HG03066 (cell line): ENCODE measurements around the gene CARTPT.

ENCODE experiments used
- ATAC-seq: cut with Tn5 transposase; IDR thresholded peaks from one replicate; pipeline ENCODE4 v1.9.1; 2021; ENCODE audit warnings: low read depth; ENCODE audit not compliant: unreplicated experiment

CARTPT gene

GRCh38 chr5:71734141-71734540 is 15.1 kb downstream of the CARTPT start:
- ATAC-seq, result no peak

GRCh38 chr5:71737931-71738539 is 19.0 kb downstream of the CARTPT start:
- ATAC-seq, result no peak

- no peak for ATAC-seq
Measured at GRCh38 chr5:71738662-71739361, 19.7 kb downstream of the CARTPT start.

- ATAC-seq, result peak; percentile 72
Measured at GRCh38 chr5:71740015-71740753, 21.1 kb downstream of the CARTPT start.

GRCh38 chr5:71743155-71743554 is 24.1 kb downstream of the CARTPT start:
- no peak for ATAC-seq

GRCh38 chr5:71744009-71744790 is 25.1 kb downstream of the CARTPT start:
- no peak for ATAC-seq

GRCh38 chr5:71747182-71747581 is 28.1 kb downstream of the CARTPT start:
- ATAC-seq, result no peak

GRCh38 chr5:71748360-71748759 is 29.3 kb downstream of the CARTPT start:
- no peak for ATAC-seq

GRCh38 chr5:71751422-71751821 is 32.3 kb downstream of the CARTPT start:
- no peak for ATAC-seq

GRCh38 chr5:71752441-71753190 is 33.5 kb downstream of the CARTPT start:
- ATAC-seq, result no peak

- ATAC-seq, result peak; percentile 72
Measured at GRCh38 chr5:71757590-71758543, 38.8 kb downstream of the CARTPT start.

GRCh38 chr5:71762826-71763225 is 43.8 kb downstream of the CARTPT start:
- ATAC-seq, result no peak

- no peak for ATAC-seq
Measured at GRCh38 chr5:71767661-71768060, 48.6 kb downstream of the CARTPT start.

- ATAC-seq, result no peak
Measured at GRCh38 chr5:71769287-71769686, 50.2 kb downstream of the CARTPT start.

GRCh38 chr5:71770381-71770780 is 51.3 kb downstream of the CARTPT start:
- no peak for ATAC-seq
